Liver (tissue), 3 donors: ENCODE results near the gene AP4S1.

Experiments used
- EGR1 ChIP-seq, 2 donors: IDR thresholded peaks; 2 replicates each; pipeline ENCODE4 v1.6.1; 2016 to 2018; ENCODE audit warnings: antibody characterized with exemption in 2 of 2, low read depth in 2 of 2
- FOXA1 ChIP-seq: IDR thresholded peaks from 2 replicates; pipeline ENCODE4 v1.6.1; 2016; ENCODE audit warnings: antibody characterized with exemption
- GABPA ChIP-seq, 2 donors: IDR thresholded peaks in 1 of 2; conservative IDR thresholded peaks in 1 of 2; 2 replicates each; pipeline ENCODE4 v1.6.1; 2016; ENCODE audit warnings: antibody characterized with exemption in 2 of 2, mild to moderate bottlenecking in 1 of 2, moderate library complexity in 1 of 2
- HNF4A ChIP-seq, 2 donors: conservative IDR thresholded peaks; 2 replicates each; pipeline ENCODE4 v1.6.1; 2016; ENCODE audit warnings: antibody characterized with exemption in 2 of 2, mild to moderate bottlenecking in 2 of 2
- HNF4G ChIP-seq: IDR thresholded peaks from 2 replicates; pipeline ENCODE4 v1.6.1; 2016; ENCODE audit warnings: antibody characterized with exemption
- MAX ChIP-seq: IDR thresholded peaks from 2 replicates; pipeline ENCODE4 v1.6.1; 2016; ENCODE audit warnings: antibody characterized with exemption
- RAD21 ChIP-seq, 2 donors: IDR thresholded peaks; 2 replicates each; pipeline ENCODE4 v1.6.1; 2016; ENCODE audit warnings: antibody characterized with exemption in 2 of 2, mild to moderate bottlenecking in 2 of 2
- RXRA ChIP-seq, 2 donors: IDR thresholded peaks; 2 replicates each; pipeline ENCODE4 v1.6.1; 2017 to 2018; ENCODE audit warnings: antibody characterized with exemption in 2 of 2, mild to moderate bottlenecking in 1 of 2
- SP1 ChIP-seq: IDR thresholded peaks from 2 replicates; pipeline ENCODE4 v1.6.1; 2018; ENCODE audit warnings: antibody characterized with exemption, mild to moderate bottlenecking
- TAF1 ChIP-seq: conservative IDR thresholded peaks from 2 replicates; pipeline ENCODE4 v1.6.1; 2016; ENCODE audit warnings: antibody characterized with exemption, mild to moderate bottlenecking
- YY1 ChIP-seq: IDR thresholded peaks from 2 replicates; pipeline ENCODE4 v1.6.1; 2016; ENCODE audit warnings: antibody characterized with exemption, mild to moderate bottlenecking
- TF ChIP-seq, protein P1 (sequence below): fragments of 150-350 bp; IDR thresholded peaks from 2 replicates; pipeline ENCODE4 v1.5.1; 2017; ENCODE audit warnings: improper control_type of control experiment, low read depth, low read length; ENCODE audit not compliant: missing input control
- donor health status: healthy.
- donor health status: healthy.

DNA sequence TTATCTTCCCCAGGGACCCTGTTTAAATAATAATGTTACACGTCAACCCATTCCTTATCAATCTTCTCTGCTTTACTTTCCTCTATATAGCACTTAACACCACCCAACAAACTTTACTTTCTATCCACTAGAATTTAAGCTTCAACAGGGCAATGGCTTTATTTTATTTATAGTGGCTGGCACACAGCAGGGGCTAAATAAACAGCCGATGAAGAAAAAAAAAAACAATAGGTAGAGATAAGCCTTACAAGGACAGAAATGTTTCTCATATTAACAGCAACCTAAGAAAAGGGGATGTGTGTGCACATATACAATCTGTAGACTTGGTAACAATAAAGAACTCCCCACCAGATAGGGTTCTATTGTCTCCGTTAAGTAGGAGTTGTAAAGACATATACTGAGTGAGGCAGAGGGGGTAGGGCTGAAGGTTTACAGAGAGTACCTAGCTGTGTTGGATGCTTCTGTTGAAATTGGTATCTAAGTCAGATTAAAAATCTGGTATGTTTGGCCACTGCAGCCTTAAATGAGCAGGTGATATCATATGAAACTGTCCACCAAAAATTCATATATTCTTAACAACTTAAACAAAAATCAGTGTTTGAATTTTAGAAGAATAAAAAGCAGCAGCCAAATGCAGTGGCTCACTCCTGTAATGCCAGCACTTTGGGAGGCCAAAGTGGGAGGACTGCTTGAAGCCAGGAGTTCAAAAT, 24.7 kb upstream of the AP4S1 start:
- no peak for TF ChIP-seq GABPA (IDR thresholded peaks at IDR 0.05 in 1 of 2, conservative IDR thresholded peaks at IDR 0.05 in 1 of 2)
- TF ChIP-seq, protein P1, sequence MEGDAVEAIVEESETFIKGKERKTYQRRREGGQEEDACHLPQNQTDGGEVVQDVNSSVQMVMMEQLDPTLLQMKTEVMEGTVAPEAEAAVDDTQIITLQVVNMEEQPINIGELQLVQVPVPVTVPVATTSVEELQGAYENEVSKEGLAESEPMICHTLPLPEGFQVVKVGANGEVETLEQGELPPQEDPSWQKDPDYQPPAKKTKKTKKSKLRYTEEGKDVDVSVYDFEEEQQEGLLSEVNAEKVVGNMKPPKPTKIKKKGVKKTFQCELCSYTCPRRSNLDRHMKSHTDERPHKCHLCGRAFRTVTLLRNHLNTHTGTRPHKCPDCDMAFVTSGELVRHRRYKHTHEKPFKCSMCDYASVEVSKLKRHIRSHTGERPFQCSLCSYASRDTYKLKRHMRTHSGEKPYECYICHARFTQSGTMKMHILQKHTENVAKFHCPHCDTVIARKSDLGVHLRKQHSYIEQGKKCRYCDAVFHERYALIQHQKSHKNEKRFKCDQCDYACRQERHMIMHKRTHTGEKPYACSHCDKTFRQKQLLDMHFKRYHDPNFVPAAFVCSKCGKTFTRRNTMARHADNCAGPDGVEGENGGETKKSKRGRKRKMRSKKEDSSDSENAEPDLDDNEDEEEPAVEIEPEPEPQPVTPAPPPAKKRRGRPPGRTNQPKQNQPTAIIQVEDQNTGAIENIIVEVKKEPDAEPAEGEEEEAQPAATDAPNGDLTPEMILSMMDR, result no peak
- TF ChIP-seq RXRA (IDR thresholded peaks at IDR 0.05), result no peak
- TF ChIP-seq YY1, result no peak
- TF ChIP-seq RAD21 (IDR thresholded peaks at IDR 0.05), result no peak
- no peak for TF ChIP-seq HNF4A (conservative IDR thresholded peaks at IDR 0.05)
- TF ChIP-seq HNF4G, result no peak
- TF ChIP-seq TAF1, result no peak
- TF ChIP-seq MAX, result no peak
- no peak for TF ChIP-seq EGR1 (IDR thresholded peaks at IDR 0.05; ENCODE audit: low read depth in 2 of 2)
- TF ChIP-seq FOXA1, result no peak
- no peak for TF ChIP-seq SP1
